H1 (cell line): Measurements from ENCODE around the gene DBNDD1. TPM values are rescaled to one million over a fixed set of nuclear protein-coding genes. Genes with fewer than 3 reads are reported as not detected.

ENCODE experiments used
- CTCF ChIA-PET: fragments of 300-600 bp; sonication (Branson Sonifier 250); formaldehyde crosslinking; loops from one replicate; lab custom pipeline; 2021; ENCODE audit not compliant: partially characterized antibody; lab: Charles Lee
- POLR2A ChIA-PET: fragments of 300-600 bp; sonication (Branson Sonifier 250); formaldehyde crosslinking; loops from one replicate; lab custom pipeline; 2021; ENCODE audit warnings: inconsistent platforms; ENCODE audit not compliant: partially characterized antibody; lab: Charles Lee
- DNase-seq, 2 experiments: peaks; one replicate each; pipeline versions ENCODE4 v3.0.0 to v3.0.0-alpha.2; 2010 to 2022; ENCODE audit warnings: low spot score in 2 of 2, low read depth in 1 of 2, mixed read lengths in 1 of 2
- FAIRE-seq: peaks from 2 replicates; lab custom pipeline; 2011; peaks lifted over from hg19 to GRCh38; lab: Jason Lieb, UNC
- H2AFZ ChIP-seq: 2 replicates; pipeline ENCODE4 v1.8.1; 2012; ENCODE audit warnings: low read length, inconsistent platforms
- H2AK5ac ChIP-seq: 2 replicates; pipeline ENCODE4 v1.6.1; 2013; ENCODE audit warnings: low read depth, low read length
- H2BK120ac ChIP-seq: replicated peaks from 2 replicates; pipeline ENCODE3; 2013; ENCODE audit warnings: low read depth, low read length, inconsistent platforms
- H2BK12ac ChIP-seq: 2 replicates; pipeline ENCODE4 v1.6.1; 2013; ENCODE audit warnings: low read depth, low read length
- H2BK15ac ChIP-seq: 2 replicates; pipeline ENCODE4 v1.6.1; 2013; ENCODE audit warnings: low read length
- H2BK20ac ChIP-seq: 2 replicates; pipeline ENCODE4 v1.6.1; 2013; ENCODE audit warnings: low read length
- H2BK5ac ChIP-seq: 2 replicates; pipeline ENCODE4 v1.6.1; 2013; ENCODE audit warnings: low read depth, low read length
- H3K14ac ChIP-seq: 2 replicates; pipeline ENCODE4 v1.6.1; 2013; ENCODE audit warnings: inconsistent platforms; ENCODE audit not compliant: insufficient read length
- H3K18ac ChIP-seq: 2 replicates; pipeline ENCODE4 v1.6.1; 2013; ENCODE audit warnings: low read length; ENCODE audit errors: extremely low read depth
- H3K23ac ChIP-seq: 2 replicates; pipeline ENCODE4 v1.6.1; 2013; ENCODE audit warnings: inconsistent platforms; ENCODE audit not compliant: insufficient read length
- H3K23me2 ChIP-seq: 2 replicates; pipeline ENCODE4 v1.6.1; 2013; ENCODE audit warnings: low read depth, low read length
- H3K27ac ChIP-seq: 2 replicates; pipeline ENCODE4 v1.6.1; 2011; ENCODE audit warnings: low read depth, low read length, inconsistent platforms
- H3K27me3 ChIP-seq, 4 experiments: replicated peaks in 1 of 4; 1 replicate in 1 of 4; 2 replicates in 3 of 4; pipeline versions ENCODE4 v1.6.1 to v1.8.1; 2011 to 2013; ENCODE audit warnings: low read length in 3 of 4, mild to moderate bottlenecking in 3 of 4, inconsistent platforms in 2 of 4, mixed read lengths in 2 of 4, moderate library complexity in 1 of 4; ENCODE audit not compliant: control insufficient read depth in 3 of 4, insufficient read depth in 3 of 4; ENCODE audit errors: extremely low read depth in 1 of 4
- H3K36me3 ChIP-seq, 4 experiments: 2 replicates each; pipeline versions ENCODE4 v1.6.1 to v1.8.1; 2011 to 2013; ENCODE audit warnings: mild to moderate bottlenecking in 4 of 4, low read length in 3 of 4, moderate library complexity in 2 of 4, control low read depth in 1 of 4, inconsistent platforms in 1 of 4; ENCODE audit not compliant: insufficient read depth in 4 of 4, control insufficient read depth in 2 of 4
- H3K4ac ChIP-seq: replicated peaks from 2 replicates; pipeline ENCODE3; 2013; ENCODE audit warnings: low read length, low read depth, mixed read lengths, inconsistent platforms; ENCODE audit not compliant: insufficient read length
- H3K4me1 ChIP-seq, 4 experiments: replicated peaks in 1 of 4; 1 replicate in 1 of 4; 2 replicates in 3 of 4; pipeline versions ENCODE4 v1.6.1 to v1.8.1; 2011 to 2013; ENCODE audit warnings: low read length in 3 of 4, inconsistent platforms in 2 of 4, mixed read lengths in 1 of 4; ENCODE audit not compliant: insufficient read depth in 4 of 4, control insufficient read depth in 3 of 4
- H3K4me2 ChIP-seq, 2 experiments: 2 replicates each; pipeline versions ENCODE4 v1.6.1 to v1.8.1; 2011 to 2013; ENCODE audit warnings: low read depth in 2 of 2, low read length in 2 of 2, control low read depth in 1 of 2, inconsistent platforms in 1 of 2, mild to moderate bottlenecking in 1 of 2; ENCODE audit not compliant: insufficient read depth in 1 of 2
- H3K4me3 ChIP-seq, 4 experiments: fragments of 200-600, 300-600 bp in 1 of 4; sonication (generic), shearing (Covaris generic), sonication (Bioruptor Twin) in 1 of 4; 2 replicates each; pipeline versions ENCODE4 v1.5.1 to v1.8.1; 2011 to 2016; ENCODE audit warnings: low read length in 4 of 4, low read depth in 3 of 4, control low read depth in 2 of 4, inconsistent platforms in 2 of 4, mild to moderate bottlenecking in 2 of 4, mixed read lengths in 1 of 4, moderate library complexity in 1 of 4; ENCODE audit not compliant: insufficient read depth in 2 of 4; ENCODE audit errors: extremely low read depth in 1 of 4
- H3K56ac ChIP-seq: replicated peaks from 2 replicates; pipeline ENCODE3; 2013; ENCODE audit warnings: low read depth, mild to moderate bottlenecking, mixed read lengths, low read length, inconsistent platforms; ENCODE audit not compliant: insufficient read length
- H3K79me1 ChIP-seq: 2 replicates; pipeline ENCODE4 v1.6.1; 2013; ENCODE audit warnings: low read depth, low read length, control low read depth
- H3K79me2 ChIP-seq, 2 experiments: 2 replicates each; pipeline versions ENCODE4 v1.6.1 to v1.8.1; 2012 to 2013; ENCODE audit warnings: low read length in 2 of 2, mild to moderate bottlenecking in 2 of 2, inconsistent platforms in 1 of 2; ENCODE audit not compliant: insufficient read depth in 2 of 2, control insufficient read depth in 1 of 2
- H3K9ac ChIP-seq, 4 experiments: replicated peaks in 1 of 4; 1 replicate in 1 of 4; 2 replicates in 3 of 4; pipeline versions ENCODE4 v1.6.1 to v1.8.1; 2011 to 2013; ENCODE audit warnings: low read depth in 3 of 4, low read length in 3 of 4, control low read depth in 2 of 4, mild to moderate bottlenecking in 2 of 4, moderate library complexity in 2 of 4, inconsistent platforms in 1 of 4; ENCODE audit errors: extremely low read depth in 1 of 4
- H3K9me3 ChIP-seq, 2 experiments: 2 replicates each; pipeline versions ENCODE4 v1.6.1 to v1.8.1; 2012 to 2013; ENCODE audit warnings: mild to moderate bottlenecking in 2 of 2, moderate library complexity in 2 of 2, control low read depth in 1 of 2, inconsistent platforms in 1 of 2, low read depth in 1 of 2, low read length in 1 of 2, mixed read lengths in 1 of 2; ENCODE audit not compliant: insufficient read depth in 2 of 2
- H4K20me1 ChIP-seq, 2 experiments: replicated peaks in 1 of 2; 2 replicates each; pipeline versions ENCODE3 to v1.8.1; 2011 to 2013; ENCODE audit warnings: inconsistent platforms in 2 of 2, low read length in 2 of 2, mild to moderate bottlenecking in 1 of 2; ENCODE audit not compliant: insufficient read depth in 2 of 2, control insufficient read depth in 1 of 2
- H4K5ac ChIP-seq: 2 replicates; pipeline ENCODE4 v1.6.1; 2013; ENCODE audit warnings: low read length, low read depth, mixed read lengths, inconsistent platforms; ENCODE audit not compliant: insufficient read length
- H4K8ac ChIP-seq: 2 replicates; pipeline ENCODE4 v1.8.0; 2013; ENCODE audit warnings: mild to moderate bottlenecking, moderate library complexity, low read length, inconsistent platforms; ENCODE audit not compliant: insufficient read depth; ENCODE audit errors: extremely low read depth
- H4K91ac ChIP-seq: replicated peaks from 2 replicates; pipeline ENCODE3; 2013; ENCODE audit warnings: low read length, mixed read lengths, inconsistent platforms; ENCODE audit not compliant: insufficient read length
- BACH1 ChIP-seq: IDR thresholded peaks from 2 replicates; pipeline ENCODE4 v1.6.1; 2012; ENCODE audit warnings: low read length, improper control_type of control experiment
- BCL11A ChIP-seq, 2 experiments: IDR thresholded peaks; one replicate each; pipeline ENCODE4 v1.6.1; 2011; ENCODE audit warnings: low read depth in 2 of 2, low read length in 2 of 2, mild to moderate bottlenecking in 2 of 2
- BRCA1 ChIP-seq: IDR thresholded peaks from 2 replicates; pipeline ENCODE4 v1.6.1; 2012; ENCODE audit warnings: low read depth, low read length, improper control_type of control experiment
- CBX5 ChIP-seq: fragments of 300-800, 300-1000 bp; sonication (generic); IDR thresholded peaks from 2 replicates; pipeline ENCODE4 v1.7.1; 2016; ENCODE audit warnings: antibody characterized with exemption, low read length, low read depth
- CEBPB ChIP-seq: IDR thresholded peaks from 2 replicates; pipeline ENCODE4 v1.6.1; 2012; ENCODE audit warnings: low read depth, low read length
- CTBP2 ChIP-seq: IDR thresholded peaks from 2 replicates; pipeline ENCODE4 v1.7.0; 2011; ENCODE audit warnings: borderline replicate concordance, mild to moderate bottlenecking, moderate library complexity, mixed read lengths, low read length; ENCODE audit not compliant: insufficient read depth, insufficient read length
- EGR1 ChIP-seq: IDR thresholded peaks from 2 replicates; pipeline ENCODE4 v1.6.1; 2011; ENCODE audit warnings: low read depth, low read length, borderline replicate concordance
- RBBP5 ChIP-seq: IDR thresholded peaks from 2 replicates; pipeline ENCODE4 v1.7.1; 2012; ENCODE audit warnings: low read depth, mild to moderate bottlenecking, inconsistent platforms, low read length, moderate library complexity, borderline replicate concordance
- SIRT6 ChIP-seq: IDR thresholded peaks from one replicate; pipeline ENCODE4 v1.7.1; 2012; ENCODE audit warnings: low read length, inconsistent platforms
- SP2 ChIP-seq: IDR thresholded peaks from 2 replicates; pipeline ENCODE4 v1.6.1; 2012; ENCODE audit warnings: mild to moderate bottlenecking, low read length, inconsistent platforms
- TBP ChIP-seq: IDR thresholded peaks from 2 replicates; pipeline ENCODE4 v1.6.1; 2011; ENCODE audit warnings: low read depth, low read length, improper control_type of control experiment
- USF2 ChIP-seq: IDR thresholded peaks from 2 replicates; pipeline ENCODE4 v1.6.1; 2011; ENCODE audit warnings: low read length, improper control_type of control experiment
- WGBS, 2 experiments: shearing (Covaris generic) in 1 of 2; methylation state at CpG; one replicate each; pipeline versions ENCODE4 v1.1.6 to v1.1.7; 2013 to 2015; ENCODE audit warnings: low lambda C conversion rate in 2 of 2, mixed read lengths in 2 of 2, inconsistent platforms in 1 of 2, low coverage in 1 of 2, missing lambda C conversion rate in 1 of 2; ENCODE audit not compliant: insufficient replicate concordance in 2 of 2, insufficient coverage in 1 of 2, insufficient read length in 1 of 2; ENCODE audit errors: extremely low coverage in 1 of 2, missing lambda C conversion rate in 1 of 2; 5-methylcytosine and 5-hydroxymethylcytosine counted together
- polyA plus RNA-seq, 7 experiments: library from polyadenylated mRNA; depleted of rRNA in 3 of 7; stranded (reverse) in 5 of 7; unstranded in 2 of 7; fragments of >200 nt in 5 of 7; fragments of 200-250 nt in 2 of 7; gene quantifications; 1 replicate in 5 of 7; 2 replicates in 1 of 7; 4 replicates in 1 of 7; pipeline versions ENCODE4 v1.2.1 to v1.2.3, GENCODE V29; 2011 to 2013; ENCODE audit warnings: missing spikeins in 2 of 7, mixed read lengths in 2 of 7
- total RNA-seq: library from RNA; stranded (reverse); fragmentation: NEBNext Ultra II Directional; extraction: Animal tissue kit (Norgen Biotek cat#: 25700); gene quantifications from 2 replicates; pipeline ENCODE4 v1.2.1, GENCODE V29; 2021

DBNDD1 gene
- total and polyA plus RNA-seq, 2 of the 8 experiments (the other 6 are each of a cell fraction or from before 2014, with no cell fraction given) = 69.9 to 92.6 TPM

- H3K4me1 ChIP-seq = peaks cover 0 to 11% (median 8%) of the 10 kb centered on the region in 4 experiments; a peak in 6 of 7 replicates
- POLR2A ChIA-PET = interaction anchor here (0.9 to 2.8 kb wide), 5 partner anchors 10 to 71 kb away, joined by 3 to 8 read pairs (median 3); no protein-coding TSS in a partner anchor
- TF ChIP-seq CEBPB (no peak), SIRT6 (no peak), EGR1 (no peak), CTBP2 (no peak), BACH1 (no peak), SP2 (no peak), CBX5 (no peak), BCL11A (IDR thresholded peaks at IDR 0.05; ENCODE audit: low read depth in 2 of 2, low read length in 2 of 2) (no peak), BRCA1 (no peak), USF2 (no peak), TBP (no peak), RBBP5 (no peak)
Observed at GRCh38 chr16:90042946-90043514, 23.8 kb upstream of the DBNDD1 start.

More at GRCh38 chr16:90042946-90043514, 23.8 kb upstream of the DBNDD1 start:
- Histone ChIP-seq H3K4ac (no peak overlapping the region), H4K8ac (no peak overlapping the region), H3K18ac (no peak overlapping the region), H3K79me2 (no peaks in the 10 kb centered on the region), H2AK5ac (no peak overlapping the region), H4K5ac (no peak overlapping the region), H2BK12ac (no peak overlapping the region), H2BK20ac (no peak overlapping the region), H3K56ac (no peak overlapping the region), H3K14ac (no peak overlapping the region), H3K9me3 (no peaks in the 10 kb centered on the region), H4K20me1 (peaks cover 0 to 6% of the 10 kb centered on the region in 2 experiments), H2BK5ac (no peak overlapping the region), H3K23ac (no peak overlapping the region), H3K23me2 (no peaks in the 10 kb centered on the region), H2BK120ac (no peak overlapping the region), H3K4me3 (no peak overlapping the region), H2BK15ac (no peak overlapping the region), H3K4me2 (no peak overlapping the region), H2AFZ (no peak overlapping the region), H3K36me3 (peaks cover 2 to 5% (median 4%) of the 10 kb centered on the region in 4 experiments; a peak in 5 of 8 replicates), H4K91ac (no peak overlapping the region), H3K27me3 (no peaks in the 10 kb centered on the region), H3K79me1 (peaks cover 2% of the 10 kb centered on the region; the same call in 1 of the 2 replicates), H3K9ac (no peak overlapping the region), H3K27ac (no peak overlapping the region)
- CTCF ChIA-PET = interaction anchor here (0.5 to 1.3 kb wide), 3 partner anchors 10 to 328 kb away, joined by 3 to 4 read pairs (median 3); no protein-coding TSS in a partner anchor
- FAIRE-seq = no peak
- WGBS, 2 experiments = 86% methylated on average over 17 of the region's 19 CpGs; no CpG with 5 or more reads in 1 of the 2 experiments
- DNase-seq = no peak
